Measurements from ENCODE around the gene PTPN3. TPM values are rescaled to one million over a fixed set of nuclear protein-coding genes. Genes with fewer than 3 reads are reported as not detected.

Gene PTPN3
- total RNA-seq, 1 experiment from 2014 or later, result 10.4 TPM

DNA sequence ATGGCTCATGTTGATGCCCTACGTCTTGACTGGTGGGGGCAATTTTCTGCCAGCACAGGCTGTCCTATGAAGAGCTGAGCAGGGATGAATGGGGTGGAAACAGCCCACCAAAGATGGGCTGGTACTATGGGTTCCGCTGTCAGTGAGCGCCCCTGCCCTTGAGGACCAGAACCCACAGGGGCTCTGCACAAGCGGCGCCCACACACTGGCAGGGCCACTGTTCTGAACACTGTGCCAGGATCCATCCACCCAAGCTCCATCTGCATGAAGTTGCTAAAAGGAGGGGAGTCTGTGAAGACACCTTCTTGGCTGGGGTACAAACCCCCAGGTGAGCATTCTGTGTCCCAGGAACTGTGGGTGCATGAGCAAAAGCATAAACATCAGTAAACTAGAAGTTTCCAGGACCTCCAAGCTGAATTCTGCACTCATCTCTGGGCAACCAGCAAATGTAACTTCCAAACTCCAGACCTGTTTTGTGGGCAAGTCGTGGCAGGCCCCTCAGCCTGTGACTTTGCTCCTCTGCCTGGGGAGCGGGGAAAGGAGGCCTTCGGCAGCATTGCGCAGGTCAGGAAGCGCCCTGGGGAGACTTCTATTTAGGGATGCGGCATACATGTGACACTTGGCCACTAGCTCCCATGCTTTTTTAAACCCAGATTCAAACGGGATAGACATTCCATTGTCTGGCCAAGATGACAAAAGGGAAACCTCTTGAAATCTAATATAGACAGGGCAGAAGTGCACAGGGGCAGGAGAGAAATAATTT lies 48.9 kb downstream of the PTPN3 start:
- TF ChIP-seq SIN3A (IDR thresholded peaks at IDR 0.05; ENCODE audit: borderline replicate concordance, insufficient read depth, low read depth, low read length) (no peak), TCF7L2 (IDR thresholded peaks at IDR 0.05; ENCODE audit: low read depth, low read length) (no peak), POLR2AphosphoS5 (IDR thresholded peaks at IDR 0.05; ENCODE audit: low read depth, low read length) (no peak)
- TF ChIP-seq, protein P1, sequence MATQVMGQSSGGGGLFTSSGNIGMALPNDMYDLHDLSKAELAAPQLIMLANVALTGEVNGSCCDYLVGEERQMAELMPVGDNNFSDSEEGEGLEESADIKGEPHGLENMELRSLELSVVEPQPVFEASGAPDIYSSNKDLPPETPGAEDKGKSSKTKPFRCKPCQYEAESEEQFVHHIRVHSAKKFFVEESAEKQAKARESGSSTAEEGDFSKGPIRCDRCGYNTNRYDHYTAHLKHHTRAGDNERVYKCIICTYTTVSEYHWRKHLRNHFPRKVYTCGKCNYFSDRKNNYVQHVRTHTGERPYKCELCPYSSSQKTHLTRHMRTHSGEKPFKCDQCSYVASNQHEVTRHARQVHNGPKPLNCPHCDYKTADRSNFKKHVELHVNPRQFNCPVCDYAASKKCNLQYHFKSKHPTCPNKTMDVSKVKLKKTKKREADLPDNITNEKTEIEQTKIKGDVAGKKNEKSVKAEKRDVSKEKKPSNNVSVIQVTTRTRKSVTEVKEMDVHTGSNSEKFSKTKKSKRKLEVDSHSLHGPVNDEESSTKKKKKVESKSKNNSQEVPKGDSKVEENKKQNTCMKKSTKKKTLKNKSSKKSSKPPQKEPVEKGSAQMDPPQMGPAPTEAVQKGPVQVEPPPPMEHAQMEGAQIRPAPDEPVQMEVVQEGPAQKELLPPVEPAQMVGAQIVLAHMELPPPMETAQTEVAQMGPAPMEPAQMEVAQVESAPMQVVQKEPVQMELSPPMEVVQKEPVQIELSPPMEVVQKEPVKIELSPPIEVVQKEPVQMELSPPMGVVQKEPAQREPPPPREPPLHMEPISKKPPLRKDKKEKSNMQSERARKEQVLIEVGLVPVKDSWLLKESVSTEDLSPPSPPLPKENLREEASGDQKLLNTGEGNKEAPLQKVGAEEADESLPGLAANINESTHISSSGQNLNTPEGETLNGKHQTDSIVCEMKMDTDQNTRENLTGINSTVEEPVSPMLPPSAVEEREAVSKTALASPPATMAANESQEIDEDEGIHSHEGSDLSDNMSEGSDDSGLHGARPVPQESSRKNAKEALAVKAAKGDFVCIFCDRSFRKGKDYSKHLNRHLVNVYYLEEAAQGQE (IDR thresholded peaks at IDR 0.05; ENCODE audit: insufficient read depth in 1 of 2, low read depth in 2 of 2, low read length in 1 of 2), result no peak
- TF ChIP-seq, protein P2, sequence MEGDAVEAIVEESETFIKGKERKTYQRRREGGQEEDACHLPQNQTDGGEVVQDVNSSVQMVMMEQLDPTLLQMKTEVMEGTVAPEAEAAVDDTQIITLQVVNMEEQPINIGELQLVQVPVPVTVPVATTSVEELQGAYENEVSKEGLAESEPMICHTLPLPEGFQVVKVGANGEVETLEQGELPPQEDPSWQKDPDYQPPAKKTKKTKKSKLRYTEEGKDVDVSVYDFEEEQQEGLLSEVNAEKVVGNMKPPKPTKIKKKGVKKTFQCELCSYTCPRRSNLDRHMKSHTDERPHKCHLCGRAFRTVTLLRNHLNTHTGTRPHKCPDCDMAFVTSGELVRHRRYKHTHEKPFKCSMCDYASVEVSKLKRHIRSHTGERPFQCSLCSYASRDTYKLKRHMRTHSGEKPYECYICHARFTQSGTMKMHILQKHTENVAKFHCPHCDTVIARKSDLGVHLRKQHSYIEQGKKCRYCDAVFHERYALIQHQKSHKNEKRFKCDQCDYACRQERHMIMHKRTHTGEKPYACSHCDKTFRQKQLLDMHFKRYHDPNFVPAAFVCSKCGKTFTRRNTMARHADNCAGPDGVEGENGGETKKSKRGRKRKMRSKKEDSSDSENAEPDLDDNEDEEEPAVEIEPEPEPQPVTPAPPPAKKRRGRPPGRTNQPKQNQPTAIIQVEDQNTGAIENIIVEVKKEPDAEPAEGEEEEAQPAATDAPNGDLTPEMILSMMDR (IDR thresholded peaks at IDR 0.05), result no peak
- Histone ChIP-seq H3K27ac (ENCODE audit: low read length) (no peak overlapping the region), H3K9me3 (ENCODE audit: control insufficient read depth, insufficient read depth, low read depth, low read length) (no peaks in the 10 kb centered on the region), H3K36me3 (ENCODE audit: control insufficient read depth, insufficient read depth, low read length) (no peaks in the 10 kb centered on the region), H3K27me3 (ENCODE audit: control insufficient read depth, insufficient read depth, low read length) (no peaks in the 10 kb centered on the region), H3K4me3 (ENCODE audit: low read depth in 2 of 2, low read length in 2 of 2) (no peak overlapping the region), H3K4me1 (ENCODE audit: control insufficient read depth, insufficient read depth, low read length) (peaks cover 5% of the 10 kb centered on the region)
- CTCF ChIA-PET, result no interaction called here
- no peak for DNase-seq (ENCODE audit: low read depth, low spot score)
- no peak for ATAC-seq
- intact Hi-C loops (cut with micrococcal nuclease; ENCODE audit: unreplicated experiment), result no loop called here
- POLR2A ChIA-PET, result interaction anchor here (0.6 kb wide), 1 partner anchor 30 kb away, joined by 7 read pairs; no protein-coding TSS in a partner anchor
- no TSS peak for BruUV-seq (replicated peaks)
- in situ Hi-C loops (cut with HindIII; ENCODE audit: low pct_unique_long_range_greater_than_20kb, low sequenced_read_pairs), result no loop called here

DNA sequence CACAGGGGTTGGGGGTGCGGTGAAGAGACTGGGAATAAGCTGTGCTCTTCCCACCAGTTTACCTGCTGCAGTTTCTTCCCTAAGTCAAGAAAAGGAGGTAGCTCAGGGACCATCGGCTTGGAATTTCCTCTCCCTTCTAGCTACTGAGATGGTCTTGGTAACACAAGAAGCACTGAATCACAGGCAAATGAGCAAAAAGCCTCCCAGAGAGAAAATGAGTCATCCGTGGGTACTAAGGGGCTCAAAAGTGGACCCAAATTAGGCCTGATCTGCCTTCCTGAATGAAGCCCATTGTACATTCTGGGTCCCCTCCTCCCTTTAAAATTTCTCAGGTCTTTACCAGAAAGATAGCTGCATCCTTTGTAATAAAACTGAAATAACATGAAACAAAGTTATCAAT lies 49.9 kb downstream of the PTPN3 start:
- Histone ChIP-seq H3K27me3 (ENCODE audit: control insufficient read depth, insufficient read depth, low read length) (no peaks in the 10 kb centered on the region), H3K36me3 (ENCODE audit: control insufficient read depth, insufficient read depth, low read length) (no peaks in the 10 kb centered on the region), H3K4me1 (ENCODE audit: control insufficient read depth, insufficient read depth, low read length) (peaks cover 5% of the 10 kb centered on the region), H3K27ac (ENCODE audit: low read length) (no peak overlapping the region), H3K9me3 (ENCODE audit: control insufficient read depth, insufficient read depth, low read depth, low read length) (no peaks in the 10 kb centered on the region), H3K4me3 (ENCODE audit: low read depth in 2 of 2, low read length in 2 of 2) (no peak overlapping the region)
- in situ Hi-C loops (cut with HindIII; ENCODE audit: low pct_unique_long_range_greater_than_20kb, low sequenced_read_pairs), result no loop called here
- DNase-seq (ENCODE audit: low read depth, low spot score) (no peak), ATAC-seq (no peak)
- TF ChIP-seq, protein P2 (IDR thresholded peaks at IDR 0.05), result no peak
- TF ChIP-seq POLR2AphosphoS5 (IDR thresholded peaks at IDR 0.05; ENCODE audit: low read depth, low read length) (no peak), SIN3A (IDR thresholded peaks at IDR 0.05; ENCODE audit: borderline replicate concordance, insufficient read depth, low read depth, low read length) (no peak), TCF7L2 (IDR thresholded peaks at IDR 0.05; ENCODE audit: low read depth, low read length) (no peak)
- TF ChIP-seq, protein P1 (IDR thresholded peaks at IDR 0.05; ENCODE audit: insufficient read depth in 1 of 2, low read depth in 2 of 2, low read length in 1 of 2), result no peak
- CTCF ChIA-PET, result no interaction called here
- intact Hi-C loops (cut with micrococcal nuclease; ENCODE audit: unreplicated experiment), result no loop called here
- POLR2A ChIA-PET, result no interaction called here
- BruUV-seq (replicated peaks), result no TSS peak
